ENCODE measurements around the gene VPS13D.

The VPS13D gene

GRCh38 chr1:12344596-12345349 lies 114.9 kb downstream of the VPS13D start:
- Histone ChIP-seq H4K20me1 (ENCODE audit: insufficient read depth) (no peaks in the 10 kb centered on the region), H3K36me3 (ENCODE audit: insufficient read depth) (0 out of 2 replicates have a peak, but pooled peaks cover 3% of the 10 kb centered on the region), H3K9ac (no peak overlapping the region), H3K4me2 (no peak overlapping the region), H3K4me1 (ENCODE audit: low read depth, poor library complexity, severe bottlenecking) (no peaks in the 10 kb centered on the region), H3K79me2 (ENCODE audit: insufficient read depth, low read depth) (no peaks in the 10 kb centered on the region), H3K4me3 (IDR thresholded peaks at IDR 0.05; ENCODE audit: insufficient read depth, low read depth, low read length) (no peak overlapping the region), H3K27ac (no peak overlapping the region), H2AFZ (ENCODE audit: low read depth) (no peak overlapping the region), H3K27me3 (ENCODE audit: insufficient read depth, low read depth) (no peaks in the 10 kb centered on the region)
- no peak for TF ChIP-seq CTCF (conservative IDR thresholded peaks at IDR 0.05; ENCODE audit: low read depth, low read length)

- TF ChIP-seq CTCF (conservative IDR thresholded peaks at IDR 0.05; ENCODE audit: low read depth, low read length): no peak
- no peaks in the 10 kb centered on the region for H3K27me3 ChIP-seq (ENCODE audit: insufficient read depth, low read depth)
- H3K79me2 ChIP-seq (ENCODE audit: insufficient read depth, low read depth): no peaks in the 10 kb centered on the region
- H3K4me1 ChIP-seq (ENCODE audit: low read depth, poor library complexity, severe bottlenecking): no peaks in the 10 kb centered on the region
- H2AFZ ChIP-seq (ENCODE audit: low read depth): no peak overlapping the region
- no peak overlapping the region for H3K27ac ChIP-seq
- no peaks in the 10 kb centered on the region for H4K20me1 ChIP-seq (ENCODE audit: insufficient read depth)
- no peak overlapping the region for H3K4me2 ChIP-seq
- no peak overlapping the region for H3K4me3 ChIP-seq (IDR thresholded peaks at IDR 0.05; ENCODE audit: insufficient read depth, low read depth, low read length)
- H3K36me3 ChIP-seq (ENCODE audit: insufficient read depth): 0 out of 2 replicates have a peak, but pooled peaks cover 3% of the 10 kb centered on the region
- H3K9ac ChIP-seq: no peak overlapping the region
These were observed 115.8 kb downstream of the VPS13D start for GRCh38 chr1:12345350-12346217.

GRCh38 chr1:12346483-12347151 lies 116.8 kb downstream of the VPS13D start:
- Histone ChIP-seq H3K27ac (no peak overlapping the region), H3K79me2 (ENCODE audit: insufficient read depth, low read depth) (no peaks in the 10 kb centered on the region), H3K4me2 (no peak overlapping the region), H3K9ac (no peak overlapping the region), H3K4me1 (ENCODE audit: low read depth, poor library complexity, severe bottlenecking) (no peaks in the 10 kb centered on the region), H3K27me3 (ENCODE audit: insufficient read depth, low read depth) (no peaks in the 10 kb centered on the region), H3K36me3 (ENCODE audit: insufficient read depth) (0 out of 2 replicates have a peak, but pooled peaks cover 3% of the 10 kb centered on the region), H4K20me1 (ENCODE audit: insufficient read depth) (no peaks in the 10 kb centered on the region), H2AFZ (ENCODE audit: low read depth) (no peak overlapping the region), H3K4me3 (IDR thresholded peaks at IDR 0.05; ENCODE audit: insufficient read depth, low read depth, low read length) (no peak overlapping the region)
- no peak for TF ChIP-seq CTCF (conservative IDR thresholded peaks at IDR 0.05; ENCODE audit: low read depth, low read length)

GRCh38 chr1:12348113-12348512 lies 118.3 kb downstream of the VPS13D start:
- Histone ChIP-seq H3K4me2 (no peak overlapping the region), H3K4me1 (ENCODE audit: low read depth, poor library complexity, severe bottlenecking) (no peaks in the 10 kb centered on the region), H3K27ac (no peak overlapping the region), H3K9ac (no peak overlapping the region), H3K79me2 (ENCODE audit: insufficient read depth, low read depth) (no peaks in the 10 kb centered on the region), H2AFZ (ENCODE audit: low read depth) (no peak overlapping the region), H3K27me3 (ENCODE audit: insufficient read depth, low read depth) (no peaks in the 10 kb centered on the region), H3K4me3 (IDR thresholded peaks at IDR 0.05; ENCODE audit: insufficient read depth, low read depth, low read length) (no peak overlapping the region), H4K20me1 (ENCODE audit: insufficient read depth) (no peaks in the 10 kb centered on the region), H3K36me3 (ENCODE audit: insufficient read depth) (0 out of 2 replicates have a peak, but pooled peaks cover 3% of the 10 kb centered on the region)
- no peak for TF ChIP-seq CTCF (conservative IDR thresholded peaks at IDR 0.05; ENCODE audit: low read depth, low read length)
